Activated CD4-positive, alpha-beta T cell treated with anti-CD3 and anti-CD28 coated beads, Interleukin-2, amount 50 U/mL, for 16 hours (primary cell): Measurements from ENCODE around the gene TMEM179.

Experiments
- DNase-seq: peaks from one replicate; pipeline ENCODE4 v3.0.0-alpha.2; 2020

TMEM179 gene

GRCh38 chr14:104567141-104567956, 37.2 kb downstream of the TMEM179 start:
- DNase-seq, result no peak

- DNase-seq, result no peak
These were observed 39.6 kb downstream of the TMEM179 start for GRCh38 chr14:104564744-104565679.

- peak; percentile 58 for DNase-seq
These were observed 40.6 kb downstream of the TMEM179 start for GRCh38 chr14:104563742-104564615.

GRCh38 chr14:104563191-104563741, 41.3 kb downstream of the TMEM179 start:
- no peak for DNase-seq

GRCh38 chr14:104562606-104563005, 42.0 kb downstream of the TMEM179 start:
- no peak for DNase-seq

GRCh38 chr14:104561632-104562495, 42.7 kb downstream of the TMEM179 start:
- DNase-seq, result no peak

GRCh38 chr14:104561124-104561557, 43.4 kb downstream of the TMEM179 start:
- no peak for DNase-seq

- no peak for DNase-seq
These were observed 44.0 kb downstream of the TMEM179 start for GRCh38 chr14:104560586-104560945.

GRCh38 chr14:104559804-104560585, 44.6 kb downstream of the TMEM179 start:
- no peak for DNase-seq

GRCh38 chr14:104559028-104559803, 45.4 kb downstream of the TMEM179 start:
- DNase-seq, result no peak

- DNase-seq, result no peak
These were observed 46.1 kb downstream of the TMEM179 start for GRCh38 chr14:104558231-104559027.

GRCh38 chr14:104557766-104558165, 46.8 kb downstream of the TMEM179 start:
- DNase-seq, result no peak

GRCh38 chr14:104557086-104557485, 47.5 kb downstream of the TMEM179 start:
- no peak for DNase-seq

GRCh38 chr14:104556256-104557021, 48.1 kb downstream of the TMEM179 start:
- no peak for DNase-seq

GRCh38 chr14:104555430-104556255, 48.9 kb downstream of the TMEM179 start:
- DNase-seq, result no peak

- DNase-seq, result no peak
These were observed 49.8 kb downstream of the TMEM179 start for GRCh38 chr14:104554608-104555429.
